PC-9 (cell line): Measurements from ENCODE around the gene IST1. TPM values are rescaled to one million over a fixed set of nuclear protein-coding genes. Genes with fewer than 3 reads are reported as not detected.
A peak's percentile ranks its signal among the peaks of the same experiment; 100 is the strongest.

Source experiments
- BruUV-seq: library from RNA; stranded (reverse); fragments of 400-500 nt; replicated peaks from 2 replicates; lab custom pipeline; 2021; lab: Mats Ljungman, UMichigan
- CTCF ChIA-PET: fragments of 300-600 bp; sonication (Branson Sonifier 250); formaldehyde crosslinking; loops from one replicate; lab custom pipeline; 2022; ENCODE audit warnings: antibody characterized with exemption; lab: Charles Lee
- POLR2A ChIA-PET: fragments of 300-600 bp; sonication (Branson Sonifier 250); formaldehyde crosslinking; loops from one replicate; lab custom pipeline; 2022; ENCODE audit warnings: antibody characterized with exemption; ENCODE audit not compliant: unreplicated experiment; lab: Charles Lee
- DNase-seq, 2 experiments: peaks; one replicate each; pipeline versions ENCODE4 v3.0.0 to v3.0.0-alpha.2; 2015 to 2022; ENCODE audit warnings: mixed read lengths in 1 of 2
- H2AFZ ChIP-seq: fragments of 200-600 bp; sonication (generic); 2 replicates; pipeline ENCODE4 v1.8.1; 2017; ENCODE audit warnings: antibody characterized with exemption
- H3F3A ChIP-seq: fragments of 200-600 bp; sonication (generic); 2 replicates; pipeline ENCODE4 v1.8.1; 2017; ENCODE audit warnings: antibody characterized with exemption, mild to moderate bottlenecking, low read depth; ENCODE audit not compliant: insufficient read depth
- H3K27ac ChIP-seq: fragments of 200-600 bp; sonication (generic); 2 replicates; pipeline ENCODE4 v1.6.1; 2016; ENCODE audit warnings: mixed run types
- H3K27me3 ChIP-seq: fragments of 200-600 bp; sonication (generic); 2 replicates; pipeline ENCODE4 v1.6.1; 2016; ENCODE audit warnings: low read depth, mixed run types; ENCODE audit not compliant: insufficient read depth
- H3K36me3 ChIP-seq: fragments of 200-600 bp; sonication (generic); 2 replicates; pipeline ENCODE4 v1.6.1; 2016; ENCODE audit warnings: low read depth, mixed run types
- H3K4me1 ChIP-seq: fragments of 200-600 bp; sonication (generic); replicated peaks from 2 replicates; pipeline ENCODE4 v1.6.1; 2016; ENCODE audit warnings: mixed run types; ENCODE audit not compliant: insufficient read depth
- H3K4me2 ChIP-seq: fragments of 200-600 bp; sonication (generic); 2 replicates; pipeline ENCODE4 v1.6.1; 2017; ENCODE audit warnings: mixed run types
- H3K4me3 ChIP-seq: fragments of 200-600 bp; sonication (generic); 2 replicates; pipeline ENCODE4 v1.6.1; 2016; ENCODE audit warnings: mixed run types
- H3K79me2 ChIP-seq: fragments of 200-600 bp; sonication (generic); 2 replicates; pipeline ENCODE4 v1.6.1; 2017; ENCODE audit warnings: low read depth, mixed run types
- H3K9me2 ChIP-seq: fragments of 200-600 bp; sonication (generic); 2 replicates; pipeline ENCODE4 v1.8.1; 2017; ENCODE audit warnings: mild to moderate bottlenecking; ENCODE audit not compliant: insufficient read depth
- H3K9me3 ChIP-seq: fragments of 200-600 bp; sonication (generic); 2 replicates; pipeline ENCODE4 v1.8.1; 2016; ENCODE audit warnings: low read depth; ENCODE audit not compliant: insufficient read depth
- H4K20me1 ChIP-seq: fragments of 200-600 bp; sonication (generic); 2 replicates; pipeline ENCODE4 v1.8.1; 2017; ENCODE audit not compliant: insufficient read depth
- CTCF ChIP-seq: fragments of 200-600 bp; sonication (generic); conservative IDR thresholded peaks from 2 replicates; pipeline ENCODE4 v1.6.1; 2017; ENCODE audit warnings: mixed run types, antibody characterized with exemption, mild to moderate bottlenecking, moderate library complexity
- EZH2 ChIP-seq: fragments of 200-600 bp; sonication (generic); IDR thresholded peaks from 2 replicates; pipeline ENCODE4 v1.8.0; 2017; ENCODE audit warnings: antibody characterized with exemption, low read depth
- intact Hi-C: fragments of 100-400 bp; cut with micrococcal nuclease; formaldehyde crosslinking; loops from one replicate; pipeline ENCODE4 v1.10.0; 2022; ENCODE audit not compliant: unreplicated experiment
- total RNA-seq: library from RNA; stranded (reverse); gene quantifications from 2 replicates; pipeline ENCODE4 v1.2.3, GENCODE V29; 2021

IST1 gene
- total RNA-seq, 1 experiment from 2014 or later = 177 TPM

GRCh38 chr16:71885261-71885650, 10.1 kb upstream of the IST1 start:
- ChIA-PET CTCF (interaction anchor here (0.6 kb wide), 1 partner anchor 626 kb away, joined by 3 read pairs; no protein-coding TSS in a partner anchor), POLR2A (no interaction called here)
- no peaks in the 10 kb centered on the region for H4K20me1 ChIP-seq
- no peaks in the 10 kb centered on the region for H3K27me3 ChIP-seq
- H2AFZ ChIP-seq = no peak overlapping the region
- peak overlapping the region; percentile 92; the same call in 1 of the 2 replicates for H3K4me2 ChIP-seq
- no TSS peak for BruUV-seq
- TF ChIP-seq EZH2 = no peak
- TF ChIP-seq CTCF = no peak
- no peak for DNase-seq
- H3F3A ChIP-seq = peaks cover 27% of the 10 kb centered on the region
- no peak overlapping the region for H3K27ac ChIP-seq
- H3K4me3 ChIP-seq = no peak overlapping the region
- H3K4me1 ChIP-seq = peaks cover 19% of the 10 kb centered on the region
- H3K9me3 ChIP-seq = no peaks in the 10 kb centered on the region
- intact Hi-C loops = no loop called here
- no peaks in the 10 kb centered on the region for H3K9me2 ChIP-seq
- no peaks in the 10 kb centered on the region for H3K36me3 ChIP-seq
- H3K79me2 ChIP-seq = no peaks in the 10 kb centered on the region

- Histone ChIP-seq H3K27me3 (no peaks in the 10 kb centered on the region), H3K36me3 (no peaks in the 10 kb centered on the region), H3F3A (peaks cover 23% of the 10 kb centered on the region), H3K4me1 (peaks cover 21% of the 10 kb centered on the region), H3K4me3 (no peak overlapping the region), H3K79me2 (no peaks in the 10 kb centered on the region), H4K20me1 (no peaks in the 10 kb centered on the region), H3K9me3 (no peaks in the 10 kb centered on the region), H3K27ac (no peak overlapping the region), H3K9me2 (no peaks in the 10 kb centered on the region), H3K4me2 (no peak overlapping the region), H2AFZ (no peak overlapping the region)
- intact Hi-C loops = no loop called here
- TF ChIP-seq EZH2 (no peak), CTCF (no peak)
- no peak for DNase-seq
- CTCF ChIA-PET = no interaction called here
- POLR2A ChIA-PET = interaction anchor here (0.6 kb wide), 1 partner anchor 30 kb away, joined by 3 read pairs; no protein-coding TSS in a partner anchor
- BruUV-seq = no TSS peak
Observed at GRCh38 chr16:71889147-71889546, 6.2 kb upstream of the IST1 start.

- ChIA-PET POLR2A (no interaction called here), CTCF (interaction anchor here (0.6 to 0.7 kb wide), 3 partner anchors 99 to 225 kb away, joined by 4 to 6 read pairs (median 4); no protein-coding TSS in a partner anchor)
- no peaks in the 10 kb centered on the region for H3K9me2 ChIP-seq
- no peaks in the 10 kb centered on the region for H3K27me3 ChIP-seq
- H3F3A ChIP-seq = peaks cover 35% of the 10 kb centered on the region
- no peak for DNase-seq
- H3K79me2 ChIP-seq = peaks cover 36% of the 10 kb centered on the region
- H3K27ac ChIP-seq = peak overlapping the region; percentile 90
- H4K20me1 ChIP-seq = peaks cover 21% of the 10 kb centered on the region
- peaks cover 23% of the 10 kb centered on the region for H3K4me1 ChIP-seq
- H3K36me3 ChIP-seq = no peaks in the 10 kb centered on the region
- TF ChIP-seq EZH2 (no peak), CTCF (no peak)
- peak overlapping the region; percentile 88 for H2AFZ ChIP-seq
- H3K9me3 ChIP-seq = no peaks in the 10 kb centered on the region
- H3K4me2 ChIP-seq = peak overlapping the region; percentile 85
- peak overlapping the region; percentile 100 for H3K4me3 ChIP-seq
- intact Hi-C loops = loop anchor here (1.0 kb wide), 1 partner anchor 11 kb away; no protein-coding TSS in a partner anchor
- BruUV-seq = no TSS peak
Observed at GRCh38 chr16:71893888-71894228, 1.5 kb upstream of the IST1 start.
